SHP77 (cell line): ENCODE results near the gene MCFD2.

Experiments
- DNase-seq, 2 experiments: peaks; one replicate each; lab custom pipeline; 2025; lab: John Stamatoyannopoulos, UW

MCFD2 gene

DNA sequence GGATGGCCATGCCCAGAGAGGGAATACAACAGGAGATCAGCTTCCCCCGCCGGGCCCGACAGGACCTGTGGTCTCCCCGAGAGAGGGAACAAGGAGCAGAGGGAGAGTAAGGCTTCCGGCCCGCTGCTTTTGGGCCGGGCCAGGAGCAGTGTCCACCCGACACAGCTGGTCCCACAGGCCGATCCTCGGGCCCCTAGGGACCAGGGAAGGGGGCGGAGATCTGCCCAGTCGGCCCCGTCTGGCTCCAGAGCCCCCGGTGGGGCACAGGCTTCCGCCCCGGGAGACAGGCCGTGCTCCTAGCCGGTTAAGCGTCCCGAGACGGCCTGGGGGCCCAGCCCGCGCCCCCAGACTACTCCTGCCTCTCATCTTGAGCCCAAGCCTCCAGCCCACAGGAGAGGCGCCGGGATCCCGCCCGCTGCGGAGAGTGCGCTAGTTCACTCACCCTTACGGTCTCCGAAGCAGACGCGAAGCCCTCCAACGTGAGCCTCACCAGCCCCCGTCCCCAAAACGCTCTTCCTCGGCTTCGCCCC lies at the start of gene MCFD2:
TSS of gene MCFD2 (minus strand) at position 526 of the 530 bp plus-strand sequence. CDS start 6,635 bp downstream, outside the sequence.
- DNase-seq = no peak

- no peak for DNase-seq
Observed at GRCh38 chr2:46964835-46965560, 49.4 kb upstream of the MCFD2 start.

- no peak for DNase-seq
Observed at GRCh38 chr2:46963941-46964673, 48.5 kb upstream of the MCFD2 start.

DNA sequence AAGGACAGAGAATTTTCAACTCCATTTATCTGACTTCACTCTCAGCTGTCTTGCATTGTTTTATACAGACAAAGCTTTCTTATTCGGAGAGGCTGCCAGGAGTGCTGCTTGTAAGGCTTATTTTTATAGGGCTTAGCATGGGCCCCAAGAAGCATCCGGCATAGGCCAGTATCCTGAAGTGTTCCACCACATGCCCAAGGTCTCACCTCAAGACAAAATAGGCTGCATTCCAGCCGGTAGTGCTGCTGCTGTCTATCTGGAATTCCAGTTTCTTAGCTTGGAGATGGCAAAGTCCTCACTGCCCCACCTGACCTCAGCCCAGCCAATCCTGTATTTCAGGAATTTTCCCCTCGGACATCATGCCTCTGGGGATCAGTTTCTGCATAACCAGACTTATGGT lies 47.6 kb upstream of the MCFD2 start:
- DNase-seq = no peak

GRCh38 chr2:46962751-46963150 lies 47.1 kb upstream of the MCFD2 start:
- no peak for DNase-seq

DNA sequence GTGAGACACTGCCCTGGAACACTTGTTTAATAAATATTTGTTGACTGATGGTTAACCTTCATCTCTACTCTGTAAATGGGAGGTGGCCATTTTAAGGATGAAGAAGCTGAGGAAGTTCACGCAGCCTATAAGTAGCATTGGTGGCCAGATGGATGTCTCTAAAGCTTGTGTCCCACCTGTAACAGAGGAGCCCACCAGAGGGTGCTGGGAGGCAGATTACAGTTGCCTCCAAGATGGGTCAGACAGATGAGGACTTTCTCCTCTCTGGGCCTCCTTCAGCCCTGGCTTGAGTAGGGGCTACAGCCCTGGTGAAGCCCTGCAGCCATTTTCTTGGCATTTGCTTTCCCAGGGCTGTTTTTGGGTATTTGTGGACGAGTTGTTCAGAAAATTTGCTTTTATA lies 45.0 kb upstream of the MCFD2 start:
- DNase-seq = no peak

DNA sequence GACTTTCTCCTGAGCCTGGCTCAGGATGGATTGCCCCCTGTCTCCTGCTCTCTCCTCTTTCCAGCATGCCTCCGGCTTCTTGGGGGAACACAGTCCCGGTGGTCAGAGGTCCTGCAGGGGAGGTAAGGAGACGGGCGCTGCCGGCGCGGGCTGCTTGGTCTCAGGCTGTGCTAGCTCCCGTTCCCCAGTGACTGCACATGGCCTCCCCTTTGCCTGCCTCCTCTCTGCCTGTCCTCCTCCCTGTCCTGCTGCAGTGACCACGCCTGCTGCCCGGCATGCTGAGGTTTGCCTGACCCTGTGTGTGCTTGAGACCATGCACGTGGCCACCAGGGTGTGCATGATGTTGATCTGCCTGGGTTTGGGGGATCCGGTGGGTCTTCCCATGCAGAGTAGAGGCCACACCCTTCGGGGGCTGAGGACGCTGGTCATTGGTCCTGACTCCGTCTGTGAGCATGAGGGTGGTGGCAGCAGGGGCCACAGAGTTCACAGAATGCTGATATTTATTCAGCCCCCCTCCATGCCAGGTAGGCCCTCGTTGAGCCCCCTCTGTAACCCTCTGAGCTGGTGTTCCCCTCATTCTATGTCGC lies 42.9 kb upstream of the MCFD2 start:
- DNase-seq = no peak

DNA sequence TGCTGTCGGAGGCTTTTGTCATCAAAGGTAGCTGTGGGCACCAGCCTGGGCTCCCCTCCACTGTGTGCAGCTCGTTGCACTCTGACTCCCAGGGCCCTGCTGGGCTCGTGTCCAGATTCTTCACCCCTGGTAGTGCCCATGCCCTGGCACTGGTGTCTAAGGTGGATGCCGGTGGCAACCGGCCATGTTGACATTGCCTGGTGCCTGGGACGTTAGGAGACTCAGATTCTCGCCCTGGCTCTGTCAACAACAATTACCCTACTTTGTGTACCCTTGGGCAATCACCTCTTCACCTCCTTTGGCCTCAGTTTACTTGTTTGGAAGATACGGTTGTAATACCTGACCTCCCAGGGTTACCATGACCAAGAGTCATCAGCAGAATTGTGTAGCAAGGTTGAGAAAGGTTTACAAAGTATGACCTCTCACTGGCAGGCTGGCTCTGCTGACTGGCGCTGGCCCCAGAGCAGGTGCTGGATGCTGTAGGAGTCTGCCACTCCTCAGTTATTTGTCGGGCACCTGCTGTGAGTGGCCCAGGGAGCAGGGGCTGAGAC lies 41.5 kb upstream of the MCFD2 start:
- no peak for DNase-seq

- DNase-seq = no peak
Observed at GRCh38 chr2:46955764-46956163, 40.2 kb upstream of the MCFD2 start.

GRCh38 chr2:46954951-46955571 lies 39.5 kb upstream of the MCFD2 start:
- no peak for DNase-seq

DNA sequence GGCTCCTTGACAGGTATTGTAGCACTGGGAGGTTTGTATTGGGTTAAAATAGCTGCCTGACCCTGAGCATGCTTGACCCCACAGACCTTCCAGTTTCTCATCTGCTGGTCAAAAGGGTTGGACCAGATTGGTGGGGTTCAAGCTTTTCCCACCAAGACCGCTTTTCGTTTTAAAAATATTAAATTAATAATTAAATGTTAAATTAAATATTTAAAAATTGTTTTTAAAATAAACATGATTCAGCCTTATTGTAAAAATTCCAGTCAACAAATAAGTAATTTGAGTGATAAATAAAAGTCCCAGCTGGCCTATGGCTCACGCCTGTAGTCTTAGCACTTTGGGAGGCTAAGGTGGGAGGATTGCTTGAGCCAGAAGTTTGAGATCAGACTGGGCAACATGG lies 36.6 kb upstream of the MCFD2 start:
- DNase-seq = no peak

DNA sequence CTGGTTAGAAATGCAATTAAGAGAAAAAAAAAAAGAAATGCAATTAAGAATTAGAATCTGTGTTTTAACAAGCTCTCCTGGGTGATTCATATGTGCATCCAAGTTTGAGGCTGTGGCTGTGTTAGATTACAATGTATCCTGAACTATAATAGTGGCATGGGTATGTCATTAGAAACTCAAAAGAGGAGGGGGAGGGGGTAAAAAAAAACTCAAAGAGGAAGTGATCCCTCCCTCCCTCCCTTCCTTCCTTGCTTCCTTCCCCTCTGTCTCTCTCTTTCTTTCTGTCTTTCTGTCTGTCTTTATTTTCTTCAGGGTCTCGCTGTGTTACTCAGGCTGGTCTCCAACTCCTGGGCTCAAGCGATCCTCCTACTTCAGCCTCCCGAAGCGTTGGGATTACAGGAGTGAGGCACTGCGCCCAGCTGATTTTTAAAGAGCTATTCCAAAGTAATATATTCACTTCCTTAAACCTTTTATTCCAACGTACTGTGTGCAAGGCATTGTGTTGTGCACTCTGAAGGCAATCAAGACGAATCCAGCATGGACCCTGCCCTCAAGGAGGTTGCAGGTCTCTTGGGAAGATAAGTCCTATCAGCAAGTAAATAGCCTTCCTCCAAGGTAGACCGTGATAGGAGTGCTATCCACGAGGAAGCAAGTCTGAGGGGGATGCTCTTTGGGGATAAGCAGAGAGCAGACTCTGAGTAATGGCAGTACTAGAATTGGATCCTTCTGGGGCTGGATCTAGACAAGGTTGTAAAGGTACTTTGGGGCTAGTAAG lies 35.9 kb upstream of the MCFD2 start:
- no peak for DNase-seq

- no peak for DNase-seq
Observed at GRCh38 chr2:46950314-46950713, 34.7 kb upstream of the MCFD2 start.

DNA sequence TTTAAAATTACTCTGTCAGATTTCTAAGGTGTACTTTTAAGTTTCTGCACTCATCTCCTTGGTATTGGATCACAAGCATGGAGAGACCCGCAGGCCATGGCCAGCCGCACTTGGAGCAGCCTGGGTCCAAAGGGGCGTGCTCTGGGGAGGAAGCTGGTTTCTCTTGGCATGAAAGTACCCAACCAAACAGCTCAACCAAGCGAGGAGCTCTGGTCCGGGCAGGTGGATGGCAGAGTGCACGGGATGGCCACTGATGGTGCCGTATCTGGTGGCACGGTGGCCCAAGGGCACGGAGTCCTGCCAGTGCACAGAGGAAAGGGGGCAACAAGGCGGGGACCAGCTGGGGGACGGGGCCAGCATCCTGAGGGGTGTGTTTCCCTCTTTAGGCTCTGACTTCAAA lies 32.2 kb upstream of the MCFD2 start:
- no peak for DNase-seq

DNA sequence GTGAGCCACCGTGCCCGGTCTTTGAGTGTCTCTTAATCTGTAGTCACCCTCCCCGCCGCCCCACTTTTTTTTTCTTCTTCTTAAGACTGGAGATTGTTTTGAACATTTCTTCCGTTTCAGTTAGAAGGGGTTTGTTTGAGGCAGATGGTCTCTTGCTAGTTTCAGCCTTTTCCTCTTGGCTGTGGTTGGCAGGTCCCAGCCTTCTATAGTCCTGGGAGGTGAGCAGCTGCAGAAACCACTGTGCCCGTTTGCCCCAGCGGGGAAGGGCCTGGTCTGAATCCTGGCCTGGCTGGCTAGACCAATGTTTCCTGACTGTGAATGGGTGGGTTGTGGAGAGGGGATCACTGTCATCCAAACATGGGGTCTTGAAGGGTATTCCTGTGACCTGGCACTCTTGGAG lies 30.1 kb upstream of the MCFD2 start:
- DNase-seq = no peak

DNA sequence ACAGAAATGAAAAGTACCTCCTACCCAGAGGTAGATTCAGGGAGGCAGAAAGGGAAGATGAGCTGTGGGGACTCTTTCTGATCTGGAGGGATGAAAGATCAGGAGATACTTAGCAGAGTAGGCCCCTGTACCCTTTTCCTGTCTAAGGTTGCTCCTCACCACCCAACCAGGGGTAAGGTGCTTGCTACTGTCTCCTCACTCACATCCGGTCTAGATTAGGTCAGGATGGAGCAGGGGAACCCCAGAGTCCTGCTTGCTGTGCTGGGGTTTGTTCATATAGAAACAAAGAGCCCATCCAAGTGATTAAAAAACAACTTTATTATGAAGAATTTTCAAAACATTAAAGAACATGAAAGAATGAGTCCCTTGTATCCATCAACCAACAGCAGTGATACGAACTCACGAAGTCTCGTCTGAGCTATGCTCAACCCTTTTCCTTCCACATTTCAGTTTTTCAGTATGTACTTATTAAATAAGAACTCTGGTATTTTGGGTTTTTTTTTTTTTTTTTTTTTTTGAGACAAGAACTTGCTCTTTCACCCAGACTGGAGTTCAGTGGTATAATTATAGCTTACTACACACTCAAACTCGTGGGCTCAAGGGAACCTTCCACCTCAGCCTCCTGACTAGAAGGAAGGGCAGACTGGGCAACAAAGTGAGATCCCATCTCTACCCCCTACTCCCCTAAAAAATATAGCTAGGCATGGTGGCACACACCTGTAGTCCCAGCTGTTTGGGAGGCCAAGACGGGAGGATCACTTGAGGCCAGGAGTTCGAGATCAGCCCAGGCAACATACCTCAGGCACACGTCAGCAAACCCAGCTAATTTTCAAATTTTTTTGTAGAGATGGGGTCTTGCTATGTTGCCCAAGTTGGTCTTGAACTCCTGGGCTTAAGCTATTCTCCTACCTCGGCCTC lies 28.5 kb upstream of the MCFD2 start:
- DNase-seq = no peak

DNA sequence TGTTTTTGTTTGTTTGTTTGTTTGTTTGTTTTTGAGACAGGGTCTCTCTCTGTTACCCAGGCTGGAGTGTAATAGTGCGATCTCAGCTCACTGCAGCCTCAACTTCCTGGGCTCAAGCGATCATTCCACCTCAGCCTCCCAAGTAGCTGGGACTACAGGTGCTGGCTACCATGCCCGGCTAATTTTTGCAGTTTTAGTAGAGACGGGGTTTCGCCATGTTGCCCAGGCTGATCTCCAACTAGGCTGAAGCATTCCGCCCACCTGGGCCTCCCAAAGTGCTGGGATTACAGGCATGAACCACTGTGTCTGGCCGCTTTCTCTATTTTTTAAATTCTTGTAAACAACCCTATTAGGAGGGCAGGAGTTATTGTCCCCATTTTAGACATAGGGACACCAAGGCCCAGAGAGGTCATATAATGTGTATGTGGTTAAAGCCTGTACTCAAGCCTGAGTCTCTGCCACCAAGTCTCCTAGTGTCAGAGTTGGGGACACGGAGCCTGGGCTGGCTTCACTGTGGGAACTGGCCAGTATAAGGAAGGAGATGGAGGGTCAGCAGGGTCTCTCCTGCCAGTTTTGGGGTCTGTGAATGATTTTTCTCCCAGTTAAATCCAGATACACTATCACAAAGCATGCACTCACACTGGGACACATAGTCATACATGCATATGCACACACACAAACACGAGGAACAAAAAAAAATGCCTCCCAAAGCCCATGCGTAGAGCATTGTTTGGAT lies 27.5 kb upstream of the MCFD2 start:
- no peak for DNase-seq

DNA sequence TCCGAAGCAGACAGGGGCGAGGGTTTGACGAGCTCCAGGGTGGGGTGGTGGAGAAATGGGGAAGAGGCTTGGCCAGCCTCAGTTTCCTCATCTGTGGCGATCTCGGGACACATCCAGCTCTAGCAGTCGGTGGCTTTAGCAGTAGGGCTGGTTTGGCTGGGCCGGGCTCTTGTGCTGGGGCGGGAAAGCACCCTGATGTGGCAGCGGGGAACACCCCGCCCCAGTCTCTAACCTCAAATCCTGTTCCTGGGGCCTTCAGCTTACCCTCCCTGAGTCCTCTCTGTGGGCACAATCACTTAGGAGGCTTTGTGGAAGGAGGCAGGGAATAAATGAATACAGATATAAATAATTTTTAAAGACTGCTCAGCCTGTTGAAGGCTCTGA lies 26.5 kb upstream of the MCFD2 start:
- DNase-seq = no peak

GRCh38 chr2:46939626-46940359 lies 24.2 kb upstream of the MCFD2 start:
- no peak for DNase-seq
